ENCODE data around the gene DLK1.

DNA sequence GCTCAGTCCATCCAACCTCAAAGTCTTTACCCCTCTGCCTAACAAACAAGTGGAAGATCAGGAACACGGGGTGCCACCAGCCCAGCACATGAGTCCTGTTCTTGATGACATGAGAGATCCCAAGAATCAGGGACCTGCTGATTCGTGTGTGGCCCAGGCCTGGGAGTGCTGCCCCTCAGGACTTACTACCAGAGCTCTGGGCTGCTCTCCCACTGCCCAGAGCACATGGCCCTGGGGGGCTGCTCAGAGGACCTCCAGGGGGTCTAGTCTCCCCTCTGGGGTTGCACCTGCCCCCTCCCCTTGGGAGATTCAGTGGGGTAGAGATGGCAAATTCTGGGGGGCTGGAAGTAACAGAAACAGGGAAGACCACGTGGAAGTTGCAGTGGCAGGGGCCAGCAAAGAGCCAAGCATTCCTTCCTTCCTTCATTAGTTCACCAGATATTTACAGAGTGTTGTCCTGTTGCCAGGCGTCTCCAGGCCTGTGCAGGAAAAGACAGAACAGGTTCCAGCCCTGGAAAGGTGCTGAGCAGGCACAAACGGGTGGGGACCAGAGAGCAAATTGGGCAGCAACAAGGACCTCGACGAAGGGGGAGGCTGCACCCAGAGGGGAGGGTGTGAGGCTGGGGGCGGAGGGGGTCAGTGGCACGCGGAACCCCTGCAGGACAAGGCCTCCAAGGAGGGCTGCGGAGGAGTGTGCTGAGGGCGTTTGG, 54.1 kb downstream of the DLK1 start:
- TF ChIP-seq, protein P1, sequence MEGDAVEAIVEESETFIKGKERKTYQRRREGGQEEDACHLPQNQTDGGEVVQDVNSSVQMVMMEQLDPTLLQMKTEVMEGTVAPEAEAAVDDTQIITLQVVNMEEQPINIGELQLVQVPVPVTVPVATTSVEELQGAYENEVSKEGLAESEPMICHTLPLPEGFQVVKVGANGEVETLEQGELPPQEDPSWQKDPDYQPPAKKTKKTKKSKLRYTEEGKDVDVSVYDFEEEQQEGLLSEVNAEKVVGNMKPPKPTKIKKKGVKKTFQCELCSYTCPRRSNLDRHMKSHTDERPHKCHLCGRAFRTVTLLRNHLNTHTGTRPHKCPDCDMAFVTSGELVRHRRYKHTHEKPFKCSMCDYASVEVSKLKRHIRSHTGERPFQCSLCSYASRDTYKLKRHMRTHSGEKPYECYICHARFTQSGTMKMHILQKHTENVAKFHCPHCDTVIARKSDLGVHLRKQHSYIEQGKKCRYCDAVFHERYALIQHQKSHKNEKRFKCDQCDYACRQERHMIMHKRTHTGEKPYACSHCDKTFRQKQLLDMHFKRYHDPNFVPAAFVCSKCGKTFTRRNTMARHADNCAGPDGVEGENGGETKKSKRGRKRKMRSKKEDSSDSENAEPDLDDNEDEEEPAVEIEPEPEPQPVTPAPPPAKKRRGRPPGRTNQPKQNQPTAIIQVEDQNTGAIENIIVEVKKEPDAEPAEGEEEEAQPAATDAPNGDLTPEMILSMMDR (IDR thresholded peaks at IDR 0.05): no peak
- TF ChIP-seq POLR2A (IDR thresholded peaks at IDR 0.05): no peak

Measured in lower leg skin (tissue), 3 donors.